H1 (cell line): ENCODE measurements around the gene VPS41. TPM values are rescaled to one million over a fixed set of nuclear protein-coding genes. Genes with fewer than 3 reads are reported as not detected.

Experiments used
- CTCF ChIA-PET: fragments of 300-600 bp; sonication (Branson Sonifier 250); formaldehyde crosslinking; loops from one replicate; lab custom pipeline; 2021; ENCODE audit not compliant: partially characterized antibody; lab: Charles Lee
- POLR2A ChIA-PET: fragments of 300-600 bp; sonication (Branson Sonifier 250); formaldehyde crosslinking; loops from one replicate; lab custom pipeline; 2021; ENCODE audit warnings: inconsistent platforms; ENCODE audit not compliant: partially characterized antibody; lab: Charles Lee
- DNase-seq, 2 experiments: peaks; one replicate each; pipeline versions ENCODE4 v3.0.0 to v3.0.0-alpha.2; 2010 to 2022; ENCODE audit warnings: low spot score in 2 of 2, low read depth in 1 of 2, mixed read lengths in 1 of 2
- FAIRE-seq: peaks from 2 replicates; lab custom pipeline; 2011; peaks lifted over from hg19 to GRCh38; lab: Jason Lieb, UNC
- H2AFZ ChIP-seq: 2 replicates; pipeline ENCODE4 v1.8.1; 2012; ENCODE audit warnings: low read length, inconsistent platforms
- H2AK5ac ChIP-seq: 2 replicates; pipeline ENCODE4 v1.6.1; 2013; ENCODE audit warnings: low read depth, low read length
- H2BK120ac ChIP-seq: replicated peaks from 2 replicates; pipeline ENCODE3; 2013; ENCODE audit warnings: low read depth, low read length, inconsistent platforms
- H2BK12ac ChIP-seq: 2 replicates; pipeline ENCODE4 v1.6.1; 2013; ENCODE audit warnings: low read depth, low read length
- H2BK15ac ChIP-seq: 2 replicates; pipeline ENCODE4 v1.6.1; 2013; ENCODE audit warnings: low read length
- H2BK20ac ChIP-seq: 2 replicates; pipeline ENCODE4 v1.6.1; 2013; ENCODE audit warnings: low read length
- H2BK5ac ChIP-seq: 2 replicates; pipeline ENCODE4 v1.6.1; 2013; ENCODE audit warnings: low read depth, low read length
- H3K14ac ChIP-seq: 2 replicates; pipeline ENCODE4 v1.6.1; 2013; ENCODE audit warnings: inconsistent platforms; ENCODE audit not compliant: insufficient read length
- H3K18ac ChIP-seq: 2 replicates; pipeline ENCODE4 v1.6.1; 2013; ENCODE audit warnings: low read length; ENCODE audit errors: extremely low read depth
- H3K23ac ChIP-seq: 2 replicates; pipeline ENCODE4 v1.6.1; 2013; ENCODE audit warnings: inconsistent platforms; ENCODE audit not compliant: insufficient read length
- H3K23me2 ChIP-seq: 2 replicates; pipeline ENCODE4 v1.6.1; 2013; ENCODE audit warnings: low read depth, low read length
- H3K27ac ChIP-seq: 2 replicates; pipeline ENCODE4 v1.6.1; 2011; ENCODE audit warnings: low read depth, low read length, inconsistent platforms
- H3K27me3 ChIP-seq, 4 experiments: replicated peaks in 1 of 4; 1 replicate in 1 of 4; 2 replicates in 3 of 4; pipeline versions ENCODE4 v1.6.1 to v1.8.1; 2011 to 2013; ENCODE audit warnings: low read length in 3 of 4, mild to moderate bottlenecking in 3 of 4, inconsistent platforms in 2 of 4, mixed read lengths in 2 of 4, moderate library complexity in 1 of 4; ENCODE audit not compliant: control insufficient read depth in 3 of 4, insufficient read depth in 3 of 4; ENCODE audit errors: extremely low read depth in 1 of 4
- H3K36me3 ChIP-seq, 4 experiments: 2 replicates each; pipeline versions ENCODE4 v1.6.1 to v1.8.1; 2011 to 2013; ENCODE audit warnings: mild to moderate bottlenecking in 4 of 4, low read length in 3 of 4, moderate library complexity in 2 of 4, control low read depth in 1 of 4, inconsistent platforms in 1 of 4; ENCODE audit not compliant: insufficient read depth in 4 of 4, control insufficient read depth in 2 of 4
- H3K4ac ChIP-seq: replicated peaks from 2 replicates; pipeline ENCODE3; 2013; ENCODE audit warnings: low read length, low read depth, mixed read lengths, inconsistent platforms; ENCODE audit not compliant: insufficient read length
- H3K4me1 ChIP-seq, 4 experiments: replicated peaks in 1 of 4; 1 replicate in 1 of 4; 2 replicates in 3 of 4; pipeline versions ENCODE4 v1.6.1 to v1.8.1; 2011 to 2013; ENCODE audit warnings: low read length in 3 of 4, inconsistent platforms in 2 of 4, mixed read lengths in 1 of 4; ENCODE audit not compliant: insufficient read depth in 4 of 4, control insufficient read depth in 3 of 4
- H3K4me2 ChIP-seq, 2 experiments: 2 replicates each; pipeline versions ENCODE4 v1.6.1 to v1.8.1; 2011 to 2013; ENCODE audit warnings: low read depth in 2 of 2, low read length in 2 of 2, control low read depth in 1 of 2, inconsistent platforms in 1 of 2, mild to moderate bottlenecking in 1 of 2; ENCODE audit not compliant: insufficient read depth in 1 of 2
- H3K4me3 ChIP-seq, 4 experiments: fragments of 200-600, 300-600 bp in 1 of 4; sonication (generic), shearing (Covaris generic), sonication (Bioruptor Twin) in 1 of 4; 2 replicates each; pipeline versions ENCODE4 v1.5.1 to v1.8.1; 2011 to 2016; ENCODE audit warnings: low read length in 4 of 4, low read depth in 3 of 4, control low read depth in 2 of 4, inconsistent platforms in 2 of 4, mild to moderate bottlenecking in 2 of 4, mixed read lengths in 1 of 4, moderate library complexity in 1 of 4; ENCODE audit not compliant: insufficient read depth in 2 of 4; ENCODE audit errors: extremely low read depth in 1 of 4
- H3K56ac ChIP-seq: replicated peaks from 2 replicates; pipeline ENCODE3; 2013; ENCODE audit warnings: low read depth, mild to moderate bottlenecking, mixed read lengths, low read length, inconsistent platforms; ENCODE audit not compliant: insufficient read length
- H3K79me1 ChIP-seq: 2 replicates; pipeline ENCODE4 v1.6.1; 2013; ENCODE audit warnings: low read depth, low read length, control low read depth
- H3K79me2 ChIP-seq, 2 experiments: 2 replicates each; pipeline versions ENCODE4 v1.6.1 to v1.8.1; 2012 to 2013; ENCODE audit warnings: low read length in 2 of 2, mild to moderate bottlenecking in 2 of 2, inconsistent platforms in 1 of 2; ENCODE audit not compliant: insufficient read depth in 2 of 2, control insufficient read depth in 1 of 2
- H3K9ac ChIP-seq, 4 experiments: replicated peaks in 1 of 4; 1 replicate in 1 of 4; 2 replicates in 3 of 4; pipeline versions ENCODE4 v1.6.1 to v1.8.1; 2011 to 2013; ENCODE audit warnings: low read depth in 3 of 4, low read length in 3 of 4, control low read depth in 2 of 4, mild to moderate bottlenecking in 2 of 4, moderate library complexity in 2 of 4, inconsistent platforms in 1 of 4; ENCODE audit errors: extremely low read depth in 1 of 4
- H3K9me3 ChIP-seq, 2 experiments: 2 replicates each; pipeline versions ENCODE4 v1.6.1 to v1.8.1; 2012 to 2013; ENCODE audit warnings: mild to moderate bottlenecking in 2 of 2, moderate library complexity in 2 of 2, control low read depth in 1 of 2, inconsistent platforms in 1 of 2, low read depth in 1 of 2, low read length in 1 of 2, mixed read lengths in 1 of 2; ENCODE audit not compliant: insufficient read depth in 2 of 2
- H4K20me1 ChIP-seq, 2 experiments: replicated peaks in 1 of 2; 2 replicates each; pipeline versions ENCODE3 to v1.8.1; 2011 to 2013; ENCODE audit warnings: inconsistent platforms in 2 of 2, low read length in 2 of 2, mild to moderate bottlenecking in 1 of 2; ENCODE audit not compliant: insufficient read depth in 2 of 2, control insufficient read depth in 1 of 2
- H4K5ac ChIP-seq: 2 replicates; pipeline ENCODE4 v1.6.1; 2013; ENCODE audit warnings: low read length, low read depth, mixed read lengths, inconsistent platforms; ENCODE audit not compliant: insufficient read length
- H4K8ac ChIP-seq: 2 replicates; pipeline ENCODE4 v1.8.0; 2013; ENCODE audit warnings: mild to moderate bottlenecking, moderate library complexity, low read length, inconsistent platforms; ENCODE audit not compliant: insufficient read depth; ENCODE audit errors: extremely low read depth
- H4K91ac ChIP-seq: replicated peaks from 2 replicates; pipeline ENCODE3; 2013; ENCODE audit warnings: low read length, mixed read lengths, inconsistent platforms; ENCODE audit not compliant: insufficient read length
- ATF3 ChIP-seq: IDR thresholded peaks from 2 replicates; pipeline ENCODE4 v1.6.1; 2011; ENCODE audit warnings: low read depth, mild to moderate bottlenecking, low read length; ENCODE audit not compliant: insufficient read depth
- BACH1 ChIP-seq: IDR thresholded peaks from 2 replicates; pipeline ENCODE4 v1.6.1; 2012; ENCODE audit warnings: low read length, improper control_type of control experiment
- GABPA ChIP-seq: IDR thresholded peaks from 2 replicates; pipeline ENCODE4 v1.6.1; 2011; ENCODE audit warnings: mild to moderate bottlenecking, low read length, moderate library complexity, borderline replicate concordance; ENCODE audit not compliant: insufficient read depth
- HDAC2 ChIP-seq, 2 experiments: fragments of 300-600 bp in 1 of 2; sonication (generic) in 1 of 2; IDR thresholded peaks; 2 replicates each; pipeline ENCODE4 v1.6.1; 2011 to 2012; ENCODE audit warnings: low read depth in 2 of 2, low read length in 2 of 2, mild to moderate bottlenecking in 2 of 2, moderate library complexity in 2 of 2, borderline replicate concordance in 1 of 2, inconsistent platforms in 1 of 2
- RAD21 ChIP-seq, 2 experiments: IDR thresholded peaks in 1 of 2; conservative IDR thresholded peaks in 1 of 2; 2 replicates each; pipeline ENCODE4 v1.6.1; 2011; ENCODE audit warnings: low read depth in 2 of 2, low read length in 2 of 2, improper control_type of control experiment in 1 of 2, inconsistent platforms in 1 of 2, mild to moderate bottlenecking in 1 of 2, moderate library complexity in 1 of 2
- SP2 ChIP-seq: IDR thresholded peaks from 2 replicates; pipeline ENCODE4 v1.6.1; 2012; ENCODE audit warnings: mild to moderate bottlenecking, low read length, inconsistent platforms
- WGBS, 2 experiments: shearing (Covaris generic) in 1 of 2; methylation state at CpG; one replicate each; pipeline versions ENCODE4 v1.1.6 to v1.1.7; 2013 to 2015; ENCODE audit warnings: low lambda C conversion rate in 2 of 2, mixed read lengths in 2 of 2, inconsistent platforms in 1 of 2, low coverage in 1 of 2, missing lambda C conversion rate in 1 of 2; ENCODE audit not compliant: insufficient replicate concordance in 2 of 2, insufficient coverage in 1 of 2, insufficient read length in 1 of 2; ENCODE audit errors: extremely low coverage in 1 of 2, missing lambda C conversion rate in 1 of 2; 5-methylcytosine and 5-hydroxymethylcytosine counted together
- polyA plus RNA-seq, 7 experiments: library from polyadenylated mRNA; depleted of rRNA in 3 of 7; stranded (reverse) in 5 of 7; unstranded in 2 of 7; fragments of >200 nt in 5 of 7; fragments of 200-250 nt in 2 of 7; gene quantifications; 1 replicate in 5 of 7; 2 replicates in 1 of 7; 4 replicates in 1 of 7; pipeline versions ENCODE4 v1.2.1 to v1.2.3, GENCODE V29; 2011 to 2013; ENCODE audit warnings: missing spikeins in 2 of 7, mixed read lengths in 2 of 7
- total RNA-seq: library from RNA; stranded (reverse); fragmentation: NEBNext Ultra II Directional; extraction: Animal tissue kit (Norgen Biotek cat#: 25700); gene quantifications from 2 replicates; pipeline ENCODE4 v1.2.1, GENCODE V29; 2021

Gene VPS41
- total and polyA plus RNA-seq, 2 of the 8 experiments (the other 6 are each of a cell fraction or from before 2014, with no cell fraction given): 10.7 to 63.3 TPM

GRCh38 chr7:38675494-38676106, 233.4 kb downstream of the VPS41 start:
- no peak overlapping the region for H4K8ac ChIP-seq
- no peak overlapping the region for H2BK5ac ChIP-seq
- no peak overlapping the region for H3K23ac ChIP-seq
- TF ChIP-seq SP2: no peak
- TF ChIP-seq HDAC2 (IDR thresholded peaks at IDR 0.05; ENCODE audit: borderline replicate concordance in 1 of 2, low read depth in 2 of 2, low read length in 2 of 2): no peak
- no peak for TF ChIP-seq RAD21 (IDR thresholded peaks at IDR 0.05 in 1 of 2, conservative IDR thresholded peaks at IDR 0.05 in 1 of 2; ENCODE audit: low read depth in 2 of 2, low read length in 2 of 2)
- no peak for TF ChIP-seq GABPA
- TF ChIP-seq BACH1: no peak
- no peak for TF ChIP-seq ATF3
- no peaks in the 10 kb centered on the region for H3K4me1 ChIP-seq
- no peak for FAIRE-seq
- DNase-seq: no peak
- no peak overlapping the region for H3K56ac ChIP-seq
- H4K91ac ChIP-seq: no peak overlapping the region
- no peaks in the 10 kb centered on the region for H4K20me1 ChIP-seq
- H3K4me3 ChIP-seq: no peak overlapping the region
- no peak overlapping the region for H3K18ac ChIP-seq
- no peak overlapping the region for H2BK20ac ChIP-seq
- no peaks in the 10 kb centered on the region for H3K23me2 ChIP-seq
- H4K5ac ChIP-seq: no peak overlapping the region
- no peaks in the 10 kb centered on the region for H3K79me1 ChIP-seq
- H2AK5ac ChIP-seq: no peak overlapping the region
- WGBS, 2 experiments: 94% methylated on average over 8 of the region's 8 CpGs; no CpG with 5 or more reads in 1 of the 2 experiments
- no peaks in the 10 kb centered on the region for H3K79me2 ChIP-seq
- no peak overlapping the region for H3K14ac ChIP-seq
- no peak overlapping the region for H2BK15ac ChIP-seq
- no peak overlapping the region for H3K4ac ChIP-seq
- no peak overlapping the region for H2BK12ac ChIP-seq
- H3K36me3 ChIP-seq: no peaks in the 10 kb centered on the region
- POLR2A ChIA-PET: no interaction called here
- no peak overlapping the region for H2BK120ac ChIP-seq
- H3K27me3 ChIP-seq: no peaks in the 10 kb centered on the region
- H3K4me2 ChIP-seq: no peak overlapping the region
- H2AFZ ChIP-seq: 0 out of 2 replicates have a peak overlapping the region, but pooled peaks have one; percentile 7
- no peak overlapping the region for H3K9ac ChIP-seq
- H3K9me3 ChIP-seq: no peaks in the 10 kb centered on the region
- no peak overlapping the region for H3K27ac ChIP-seq
- CTCF ChIA-PET: interaction anchor here (1.1 to 1.3 kb wide), 2 partner anchors 14 to 15 kb away, joined by 4 to 7 read pairs; no protein-coding TSS in a partner anchor
